ENCODE data around the gene RNF149.

The RNF149 gene

GRCh38 chr2:101305035-101305434, 3.5 kb downstream of the RNF149 start:
- peak overlapping the region; percentile 83 for H3K4me3 ChIP-seq (ENCODE audit: low read depth, low read length)
- DNase-seq (ENCODE audit: low read depth): no peak
- TF ChIP-seq MAX (IDR thresholded peaks at IDR 0.05; ENCODE audit: low read depth, low read length) (no peak), POLR2A (IDR thresholded peaks at IDR 0.05; ENCODE audit: extremely low read depth, insufficient read length) (no peak), MYC (IDR thresholded peaks at IDR 0.05; ENCODE audit: low read depth, low read length) (no peak), CTCF (IDR thresholded peaks at IDR 0.05; ENCODE audit: low read depth, low read length) (no peak)

DNA sequence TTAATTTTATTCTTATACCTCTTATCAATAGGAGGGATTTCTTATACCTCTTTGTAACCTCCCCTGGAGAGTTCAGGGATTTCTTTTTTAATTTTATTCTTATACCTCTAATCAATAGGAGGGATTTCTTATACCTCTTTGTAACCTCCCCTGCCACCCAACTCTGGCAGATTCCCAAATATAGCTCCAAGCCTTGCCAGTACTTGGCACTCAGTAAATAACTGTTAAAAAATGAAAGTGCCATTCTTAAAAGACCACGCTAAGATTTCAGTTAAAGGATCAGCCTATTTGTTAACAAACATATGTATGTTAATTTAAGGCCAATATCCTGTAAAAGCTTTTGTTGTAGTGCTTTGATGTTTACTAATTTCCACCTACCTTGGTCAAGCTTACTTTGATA, 4.8 kb downstream of the RNF149 start:
- TF ChIP-seq POLR2A (IDR thresholded peaks at IDR 0.05; ENCODE audit: extremely low read depth, insufficient read length) (no peak), MYC (IDR thresholded peaks at IDR 0.05; ENCODE audit: low read depth, low read length) (no peak), CTCF (IDR thresholded peaks at IDR 0.05; ENCODE audit: low read depth, low read length) (no peak)
- no peak for DNase-seq (ENCODE audit: low read depth)

GRCh38 chr2:101302016-101302415, 6.5 kb downstream of the RNF149 start:
- no peak for DNase-seq (ENCODE audit: low read depth)

More for the DNA sequence above, 4.8 kb downstream of the RNF149 start:
- no peak overlapping the region for H3K4me3 ChIP-seq (ENCODE audit: low read depth, low read length)

DNA sequence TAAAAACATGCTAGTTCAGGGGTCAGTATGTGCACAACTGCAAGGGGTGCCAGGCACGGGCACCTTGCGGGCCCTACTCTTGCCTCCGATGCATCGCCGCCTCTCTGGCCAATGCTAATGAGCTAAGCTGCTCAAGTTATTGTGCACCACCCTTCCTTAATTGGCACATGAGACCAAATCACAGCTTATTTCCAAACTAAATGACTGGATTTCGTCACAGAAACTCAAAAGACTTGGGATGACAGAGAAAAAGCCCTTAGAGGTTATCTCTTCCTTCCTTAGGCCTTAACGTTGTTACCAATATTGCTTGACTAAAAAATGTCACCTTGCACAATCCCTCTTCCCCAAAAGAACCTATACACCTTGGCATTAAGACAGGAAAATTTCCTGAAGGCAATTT, 7.7 kb downstream of the RNF149 start:
- TF ChIP-seq MYC (IDR thresholded peaks at IDR 0.05; ENCODE audit: low read depth, low read length) (no peak), CTCF (IDR thresholded peaks at IDR 0.05; ENCODE audit: low read depth, low read length) (no peak), POLR2A (IDR thresholded peaks at IDR 0.05; ENCODE audit: extremely low read depth, insufficient read length) (no peak)
- H3K4me3 ChIP-seq (ENCODE audit: low read depth, low read length): no peak overlapping the region
- DNase-seq (ENCODE audit: low read depth): no peak

More at GRCh38 chr2:101302016-101302415, 6.5 kb downstream of the RNF149 start:
- no peak for TF ChIP-seq MAX (IDR thresholded peaks at IDR 0.05; ENCODE audit: low read depth, low read length)
- TF ChIP-seq MYC (IDR thresholded peaks at IDR 0.05; ENCODE audit: low read depth, low read length): no peak
- no peak for TF ChIP-seq CTCF (IDR thresholded peaks at IDR 0.05; ENCODE audit: low read depth, low read length)
- TF ChIP-seq POLR2A (IDR thresholded peaks at IDR 0.05; ENCODE audit: extremely low read depth, insufficient read length): no peak
- no peak overlapping the region for H3K4me3 ChIP-seq (ENCODE audit: low read depth, low read length)

- DNase-seq (ENCODE audit: low read depth): no peak
These were observed 8.3 kb downstream of the RNF149 start for GRCh38 chr2:101300164-101300563.

GRCh38 chr2:101299604-101300003, 8.9 kb downstream of the RNF149 start:
- DNase-seq (ENCODE audit: low read depth): no peak
- no peak for TF ChIP-seq CTCF (IDR thresholded peaks at IDR 0.05; ENCODE audit: low read depth, low read length)
- no peak for TF ChIP-seq POLR2A (IDR thresholded peaks at IDR 0.05; ENCODE audit: extremely low read depth, insufficient read length)
- TF ChIP-seq MYC (IDR thresholded peaks at IDR 0.05; ENCODE audit: low read depth, low read length): no peak
- no peak for TF ChIP-seq MAX (IDR thresholded peaks at IDR 0.05; ENCODE audit: low read depth, low read length)
- H3K4me3 ChIP-seq (ENCODE audit: low read depth, low read length): no peak overlapping the region

More at GRCh38 chr2:101300164-101300563, 8.3 kb downstream of the RNF149 start:
- no peak overlapping the region for H3K4me3 ChIP-seq (ENCODE audit: low read depth, low read length)
- TF ChIP-seq POLR2A (IDR thresholded peaks at IDR 0.05; ENCODE audit: extremely low read depth, insufficient read length): no peak

All from NB4 (cell line).